ENCODE data around the gene ASAP3.

DNA sequence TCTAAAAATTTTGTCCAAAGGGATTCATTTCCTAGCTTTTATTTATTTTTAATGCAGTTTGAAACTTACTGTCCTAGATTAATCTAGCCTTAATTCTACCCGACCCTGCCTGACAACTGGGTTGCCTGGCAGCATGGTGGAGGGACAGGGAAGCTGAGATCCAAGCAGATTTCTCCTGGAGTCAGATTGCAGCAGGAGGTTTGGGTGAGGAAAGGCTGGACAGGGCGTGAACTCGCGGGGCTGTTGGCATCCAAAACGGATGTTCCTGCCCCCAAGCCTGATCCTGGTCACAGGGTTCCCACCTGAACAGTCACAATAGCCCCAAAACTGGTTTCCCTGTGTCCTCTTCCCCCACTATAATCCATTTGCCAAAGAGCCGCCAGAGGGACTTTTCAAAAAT is 82.7 kb downstream of the ASAP3 start:
- TF ChIP-seq SIN3A (IDR thresholded peaks at IDR 0.05; ENCODE audit: borderline replicate concordance, insufficient read depth, low read length): no peak
- TF ChIP-seq POLR2AphosphoS5 (IDR thresholded peaks at IDR 0.05; ENCODE audit: low read depth, low read length): no peak
